ENCODE results near the gene SF3B1.

The SF3B1 gene

DNA sequence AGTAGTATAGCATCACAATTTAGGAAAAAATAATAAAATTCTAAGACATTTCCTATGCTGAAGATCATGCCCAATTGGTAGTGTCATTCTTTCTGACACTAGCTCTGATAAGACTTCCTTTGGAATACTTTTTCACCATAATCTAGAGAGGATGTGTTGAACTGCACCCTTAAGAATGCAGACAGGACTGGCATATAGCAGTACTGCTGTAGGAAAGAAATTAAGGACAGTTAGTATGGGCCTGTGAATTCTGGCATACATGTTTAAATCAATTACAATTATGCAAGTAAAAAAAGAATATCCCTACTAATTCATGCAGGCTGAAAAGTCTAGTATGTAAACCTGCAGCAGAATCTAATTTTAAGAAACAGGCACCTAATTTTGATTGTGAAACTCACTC lies 15.4 kb downstream of the SF3B1 start:
- DNase-seq (ENCODE audit: low read depth): no peak
- no peak overlapping the region for H3K4me3 ChIP-seq (replicated peaks; ENCODE audit: low read depth, low read length)
- no peak for TF ChIP-seq CTCF (IDR thresholded peaks at IDR 0.05; ENCODE audit: low read length, missing control alignments)

- TF ChIP-seq CTCF (IDR thresholded peaks at IDR 0.05; ENCODE audit: low read length, missing control alignments): no peak
These were observed 18.6 kb downstream of the SF3B1 start for GRCh38 chr2:197416268-197416667.

GRCh38 chr2:197414515-197414914 lies 20.3 kb downstream of the SF3B1 start:
- DNase-seq (ENCODE audit: low read depth): no peak
- H3K4me3 ChIP-seq (replicated peaks; ENCODE audit: low read depth, low read length): no peak overlapping the region
- TF ChIP-seq CTCF (IDR thresholded peaks at IDR 0.05; ENCODE audit: low read length, missing control alignments): no peak

More at GRCh38 chr2:197416268-197416667, 18.6 kb downstream of the SF3B1 start:
- no peak for DNase-seq (ENCODE audit: low read depth)
- no peak overlapping the region for H3K4me3 ChIP-seq (replicated peaks; ENCODE audit: low read depth, low read length)

DNA sequence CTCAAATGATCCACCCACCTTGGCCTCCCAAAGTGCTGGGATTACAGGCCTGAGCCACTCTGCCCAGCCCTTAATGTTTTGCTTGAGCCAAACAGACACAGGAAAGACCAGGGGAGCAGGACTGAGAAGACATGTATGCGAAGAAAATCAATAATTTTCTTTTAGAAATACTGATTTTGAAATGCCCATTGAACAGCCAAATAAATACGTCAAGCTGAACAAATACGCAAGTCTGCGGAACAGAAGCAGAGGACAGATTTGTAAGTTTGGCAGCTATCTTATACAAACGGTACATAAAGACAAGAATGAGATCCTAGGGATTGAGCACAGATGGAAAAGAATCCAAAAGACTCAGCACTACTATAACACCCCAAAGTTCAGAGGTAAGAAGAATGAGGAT lies 20.8 kb downstream of the SF3B1 start:
- DNase-seq (ENCODE audit: low read depth): no peak
- H3K4me3 ChIP-seq (replicated peaks; ENCODE audit: low read depth, low read length): no peak overlapping the region
- TF ChIP-seq CTCF (IDR thresholded peaks at IDR 0.05; ENCODE audit: low read length, missing control alignments): no peak

DNA sequence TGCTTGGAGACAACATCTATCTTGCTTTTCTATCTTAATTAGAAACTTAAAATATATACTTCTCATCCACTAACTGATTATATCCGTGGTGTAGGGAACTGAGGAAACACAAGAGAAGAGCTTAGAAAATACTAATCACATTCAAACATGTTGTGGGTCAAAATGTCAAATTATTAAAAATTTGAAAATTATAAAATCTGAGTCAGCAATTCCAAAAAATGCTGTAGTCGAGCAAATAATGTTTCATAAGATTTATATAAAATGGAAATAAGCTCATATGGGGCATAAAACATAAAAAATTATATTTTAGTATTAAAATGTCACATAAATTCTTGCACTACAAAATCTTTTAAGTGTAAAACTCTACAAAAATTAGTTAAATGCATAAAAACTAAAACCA lies 29.2 kb downstream of the SF3B1 start:
- no peak for TF ChIP-seq CTCF (IDR thresholded peaks at IDR 0.05; ENCODE audit: low read length, missing control alignments)
- no peak for DNase-seq (ENCODE audit: low read depth)
- no peak overlapping the region for H3K4me3 ChIP-seq (replicated peaks; ENCODE audit: low read depth, low read length)

- no peak for TF ChIP-seq CTCF (IDR thresholded peaks at IDR 0.05; ENCODE audit: low read length, missing control alignments)
- DNase-seq (ENCODE audit: low read depth): no peak
- no peak overlapping the region for H3K4me3 ChIP-seq (replicated peaks; ENCODE audit: low read depth, low read length)
These were observed 34.8 kb downstream of the SF3B1 start for GRCh38 chr2:197399887-197400540.

DNA sequence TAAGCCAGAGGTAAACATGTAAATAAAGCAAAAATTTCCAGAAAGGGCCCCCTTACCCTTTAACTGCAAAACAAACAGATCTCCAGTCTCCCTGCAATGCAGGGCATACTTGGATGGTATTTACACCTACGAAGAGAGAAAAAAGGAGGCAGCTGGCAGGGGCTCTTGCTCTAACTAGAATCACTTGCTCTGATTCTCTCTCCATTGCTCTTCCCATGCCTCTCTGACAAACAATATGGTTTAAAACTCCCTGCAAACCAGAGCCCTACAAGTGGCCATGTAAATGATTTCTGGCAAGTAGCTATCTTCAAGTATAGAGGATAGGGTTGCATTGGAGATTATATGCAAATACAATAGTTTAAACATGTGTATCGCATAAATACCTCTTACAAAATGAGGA lies 35.9 kb downstream of the SF3B1 start:
- no peak for TF ChIP-seq CTCF (IDR thresholded peaks at IDR 0.05; ENCODE audit: low read length, missing control alignments)
- no peak for DNase-seq (ENCODE audit: low read depth)
- H3K4me3 ChIP-seq (replicated peaks; ENCODE audit: low read depth, low read length): no peak overlapping the region
